GM21526 (cell line): ENCODE results near the gene MYO1H.

Experiments
- ATAC-seq: cut with Tn5 transposase; IDR thresholded peaks from one replicate; pipeline ENCODE4 v1.9.1; 2021; ENCODE audit warnings: moderate library complexity; ENCODE audit not compliant: unreplicated experiment, low FRiP score

Gene MYO1H

GRCh38 chr12:109446869-109447268 is 99.2 kb downstream of the MYO1H start:
- ATAC-seq: no peak

- no peak for ATAC-seq
These were observed 99.8 kb downstream of the MYO1H start for GRCh38 chr12:109447482-109447881.

- no peak for ATAC-seq
These were observed 100.6 kb downstream of the MYO1H start for GRCh38 chr12:109448272-109448671.

- no peak for ATAC-seq
These were observed 101.1 kb downstream of the MYO1H start for GRCh38 chr12:109448707-109449390.

GRCh38 chr12:109449845-109450532 is 102.3 kb downstream of the MYO1H start:
- no peak for ATAC-seq

- no peak for ATAC-seq
These were observed 103.3 kb downstream of the MYO1H start for GRCh38 chr12:109450980-109451379.

GRCh38 chr12:109451400-109451799 is 103.7 kb downstream of the MYO1H start:
- no peak for ATAC-seq

- no peak for ATAC-seq
These were observed 104.8 kb downstream of the MYO1H start for GRCh38 chr12:109452489-109452888.

- no peak for ATAC-seq
These were observed 108.0 kb downstream of the MYO1H start for GRCh38 chr12:109455706-109456105.

GRCh38 chr12:109458086-109458485 is 110.4 kb downstream of the MYO1H start:
- no peak for ATAC-seq

- no peak for ATAC-seq
These were observed 111.1 kb downstream of the MYO1H start for GRCh38 chr12:109458771-109459208.

- ATAC-seq: no peak
These were observed 111.5 kb downstream of the MYO1H start for GRCh38 chr12:109459247-109459646.

GRCh38 chr12:109460538-109460937 is 112.8 kb downstream of the MYO1H start:
- ATAC-seq: no peak

- no peak for ATAC-seq
These were observed 113.5 kb downstream of the MYO1H start for GRCh38 chr12:109461049-109461845.

GRCh38 chr12:109461846-109462756 is 114.4 kb downstream of the MYO1H start:
- no peak for ATAC-seq

GRCh38 chr12:109462868-109463692 is 115.4 kb downstream of the MYO1H start:
- no peak for ATAC-seq

GRCh38 chr12:109463756-109464155 is 116.1 kb downstream of the MYO1H start:
- no peak for ATAC-seq

- no peak for ATAC-seq
These were observed 117.1 kb downstream of the MYO1H start for GRCh38 chr12:109464642-109465351.

GRCh38 chr12:109466305-109466704 is 118.6 kb downstream of the MYO1H start:
- no peak for ATAC-seq
